ENCODE results near the gene HDAC4. TPM values are rescaled to one million over a fixed set of nuclear protein-coding genes. Genes with fewer than 3 reads are reported as not detected.
A peak's percentile ranks its signal among the peaks of the same experiment; 100 is the strongest.

HDAC4 gene
- total RNA-seq, 1 experiment from 2014 or later: 32.0 TPM

DNA sequence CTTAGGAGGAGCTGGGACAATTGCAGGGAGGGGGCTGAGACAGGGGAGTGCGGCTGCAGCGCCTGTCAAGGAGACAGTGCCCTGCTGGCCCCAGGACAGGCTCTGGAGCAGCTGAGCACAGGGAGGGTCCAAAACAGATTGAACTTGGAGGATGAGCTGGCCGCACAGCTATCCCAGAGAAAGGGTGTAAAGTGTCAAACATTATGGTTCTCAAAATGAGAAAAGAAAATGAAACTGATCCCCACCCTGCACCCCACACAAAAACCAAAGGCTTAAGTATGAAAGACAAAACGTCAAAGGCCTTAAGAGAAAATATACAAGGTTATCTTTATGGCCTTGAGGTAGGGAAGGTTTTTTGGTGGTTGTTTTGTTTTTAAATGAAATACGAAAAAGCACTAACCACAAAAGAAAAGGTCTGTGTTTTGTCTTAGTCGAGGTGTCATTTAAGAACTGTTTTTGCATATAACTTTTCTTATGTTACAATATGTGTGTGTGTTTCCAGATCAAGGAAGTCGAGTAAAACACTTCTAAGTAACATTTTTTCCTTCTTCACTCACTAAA is 111.8 kb downstream of the HDAC4 start:
- Histone ChIP-seq H2BK12ac (ENCODE audit: insufficient read length, low read depth, low read length) (no peak overlapping the region), H4K91ac (ENCODE audit: insufficient read length, low read depth, low read length) (no peak overlapping the region), H3T11ph (ENCODE audit: low read length) (no peak overlapping the region), H3K14ac (ENCODE audit: insufficient read depth, low read length) (no peak overlapping the region), H4K8ac (replicated peaks; ENCODE audit: insufficient read length, low read depth, low read length) (no peak overlapping the region), H4K20me1 (ENCODE audit: control insufficient read depth, insufficient read depth, insufficient read length) (peaks cover 2% of the 10 kb centered on the region), H2AFZ (ENCODE audit: low read length) (no peak overlapping the region), H3K23me2 (ENCODE audit: insufficient read length, low read depth, low read length, poor library complexity, severe bottlenecking) (no peaks in the 10 kb centered on the region), H3K27ac (ENCODE audit: insufficient read length, low read depth, low read length) (no peak overlapping the region), H2BK120ac (ENCODE audit: low read depth, low read length, poor library complexity, severe bottlenecking) (no peak overlapping the region), H3K9ac (ENCODE audit: extremely low read depth, insufficient read length, low read length) (no peak overlapping the region), H2BK5ac (ENCODE audit: insufficient read length, low read length) (no peak overlapping the region), H4K5ac (ENCODE audit: insufficient read length, low read depth, low read length) (no peak overlapping the region), H3K23ac (ENCODE audit: insufficient read length, low read depth, low read length) (no peak overlapping the region), H3K27me3 (ENCODE audit: insufficient read depth, low read length) (no peaks in the 10 kb centered on the region), H3K56ac (ENCODE audit: insufficient read length, low read depth, low read length) (no peak overlapping the region), H3K18ac (ENCODE audit: insufficient read length, low read depth, low read length) (no peak overlapping the region), H3K79me2 (ENCODE audit: insufficient read depth, low read length) (peaks cover 2% of the 10 kb centered on the region; the same call in 1 of the 2 replicates), H3K4me2 (ENCODE audit: insufficient read depth, insufficient read length, low read length) (no peak overlapping the region), H3K79me1 (ENCODE audit: insufficient read depth, low read depth, low read length, poor library complexity, severe bottlenecking) (no peaks in the 10 kb centered on the region), H2BK20ac (ENCODE audit: low read depth, low read length, poor library complexity, severe bottlenecking) (no peak overlapping the region), H2BK15ac (ENCODE audit: low read depth, low read length) (no peak overlapping the region), H3K9me3 (ENCODE audit: control insufficient read depth, low read depth, low read length) (no peaks in the 10 kb centered on the region), H3K4me1 (ENCODE audit: insufficient read depth, low read length) (peaks cover 11% of the 10 kb centered on the region; the same call in 1 of the 2 replicates), H2AK5ac (ENCODE audit: insufficient read length, low read length) (no peak overlapping the region), H3K4ac (ENCODE audit: low read depth, low read length) (no peak overlapping the region)
- Mint-ChIP-seq H3K4me3 (no peak overlapping the region), H3K27ac (peak overlapping the region in 1 of 3 experiments; percentile 77; a peak in 2 of 7 replicates), H3K9me3 (no peaks in the 10 kb centered on the region; a peak in 1 of 5 replicates), H3K4me1 (peaks cover 74 to 77% of the 10 kb centered on the region in 2 experiments), H3K27me3 (ENCODE audit: low read depth) (no peaks in the 10 kb centered on the region), H3K36me3 (ENCODE audit: insufficient read depth in 1 of 3, low read depth in 3 of 3) (no peaks in the 10 kb centered on the region)
- DNase-seq: no peak
- WGBS (ENCODE audit: extremely low coverage, insufficient read length, low lambda C conversion rate): no CpG with 5 or more reads among the region's 7 CpGs
- TF ChIP-seq, protein P1, sequence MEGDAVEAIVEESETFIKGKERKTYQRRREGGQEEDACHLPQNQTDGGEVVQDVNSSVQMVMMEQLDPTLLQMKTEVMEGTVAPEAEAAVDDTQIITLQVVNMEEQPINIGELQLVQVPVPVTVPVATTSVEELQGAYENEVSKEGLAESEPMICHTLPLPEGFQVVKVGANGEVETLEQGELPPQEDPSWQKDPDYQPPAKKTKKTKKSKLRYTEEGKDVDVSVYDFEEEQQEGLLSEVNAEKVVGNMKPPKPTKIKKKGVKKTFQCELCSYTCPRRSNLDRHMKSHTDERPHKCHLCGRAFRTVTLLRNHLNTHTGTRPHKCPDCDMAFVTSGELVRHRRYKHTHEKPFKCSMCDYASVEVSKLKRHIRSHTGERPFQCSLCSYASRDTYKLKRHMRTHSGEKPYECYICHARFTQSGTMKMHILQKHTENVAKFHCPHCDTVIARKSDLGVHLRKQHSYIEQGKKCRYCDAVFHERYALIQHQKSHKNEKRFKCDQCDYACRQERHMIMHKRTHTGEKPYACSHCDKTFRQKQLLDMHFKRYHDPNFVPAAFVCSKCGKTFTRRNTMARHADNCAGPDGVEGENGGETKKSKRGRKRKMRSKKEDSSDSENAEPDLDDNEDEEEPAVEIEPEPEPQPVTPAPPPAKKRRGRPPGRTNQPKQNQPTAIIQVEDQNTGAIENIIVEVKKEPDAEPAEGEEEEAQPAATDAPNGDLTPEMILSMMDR (conservative IDR thresholded peaks at IDR 0.05): no peak
